Neural progenitor cell (in vitro differentiated cells): Measurements from ENCODE around the gene FGF7.

Experiments used
- EZH2 ChIP-seq: fragments of 200-600 bp; sonication (generic); IDR thresholded peaks from 2 replicates; pipeline ENCODE4 v1.6.1; 2017; ENCODE audit warnings: antibody characterized with exemption, mild to moderate bottlenecking, moderate library complexity
- EZH2phosphoT487 ChIP-seq: fragments of 200-600 bp; sonication (generic); IDR thresholded peaks from 2 replicates; pipeline ENCODE4 v1.6.1; 2017; ENCODE audit warnings: antibody characterized with exemption
- TF ChIP-seq, protein P1 (sequence below): fragments of 200-600 bp; sonication (generic); IDR thresholded peaks from 2 replicates; pipeline ENCODE4 v1.5.1; 2017; ENCODE audit warnings: antibody characterized with exemption, mild to moderate bottlenecking

DNA sequence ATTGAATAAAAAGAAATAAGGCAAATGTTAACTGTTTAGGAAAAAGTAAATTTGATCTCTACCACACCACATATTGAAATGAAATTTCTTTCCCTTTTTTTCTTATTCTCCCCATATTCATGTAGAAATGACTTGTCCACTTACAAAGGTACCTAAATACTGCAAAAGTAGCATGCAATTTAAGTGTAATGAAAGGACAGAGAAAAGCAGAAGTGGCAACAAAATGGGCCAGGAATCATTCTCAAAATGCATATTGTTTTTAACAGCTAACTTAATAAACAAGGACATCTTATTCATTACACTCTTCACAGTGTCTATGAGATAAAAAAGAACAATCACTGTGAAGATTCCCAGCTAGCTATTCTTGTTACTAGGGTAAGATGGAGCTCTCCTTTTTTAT, 40.6 kb upstream of the FGF7 start:
- no peak for TF ChIP-seq EZH2
- TF ChIP-seq, protein P1, sequence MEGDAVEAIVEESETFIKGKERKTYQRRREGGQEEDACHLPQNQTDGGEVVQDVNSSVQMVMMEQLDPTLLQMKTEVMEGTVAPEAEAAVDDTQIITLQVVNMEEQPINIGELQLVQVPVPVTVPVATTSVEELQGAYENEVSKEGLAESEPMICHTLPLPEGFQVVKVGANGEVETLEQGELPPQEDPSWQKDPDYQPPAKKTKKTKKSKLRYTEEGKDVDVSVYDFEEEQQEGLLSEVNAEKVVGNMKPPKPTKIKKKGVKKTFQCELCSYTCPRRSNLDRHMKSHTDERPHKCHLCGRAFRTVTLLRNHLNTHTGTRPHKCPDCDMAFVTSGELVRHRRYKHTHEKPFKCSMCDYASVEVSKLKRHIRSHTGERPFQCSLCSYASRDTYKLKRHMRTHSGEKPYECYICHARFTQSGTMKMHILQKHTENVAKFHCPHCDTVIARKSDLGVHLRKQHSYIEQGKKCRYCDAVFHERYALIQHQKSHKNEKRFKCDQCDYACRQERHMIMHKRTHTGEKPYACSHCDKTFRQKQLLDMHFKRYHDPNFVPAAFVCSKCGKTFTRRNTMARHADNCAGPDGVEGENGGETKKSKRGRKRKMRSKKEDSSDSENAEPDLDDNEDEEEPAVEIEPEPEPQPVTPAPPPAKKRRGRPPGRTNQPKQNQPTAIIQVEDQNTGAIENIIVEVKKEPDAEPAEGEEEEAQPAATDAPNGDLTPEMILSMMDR, result no peak
- no peak for TF ChIP-seq EZH2phosphoT487
